Hematopoietic multipotent progenitor cell treated with erythropoietin and hydrocortisone succinate and interleukin-3 and kit ligand, for 4 days (in vitro differentiated cells): ENCODE results near the gene PWWP2B.
"Not testable (repeated sequence)": the region's sequence is repeated elsewhere in the genome, so short reads cannot be mapped to it uniquely, and the experiment has no call there.

ENCODE experiments used
- DNase-seq: peaks from one replicate; pipeline ENCODE4 v3.0.0-alpha.2; 2015

The PWWP2B gene

GRCh38 chr10:132363921-132364593 is 32.9 kb upstream of the PWWP2B start:
- DNase-seq = peak; percentile 32

- no peak for DNase-seq
Measured at GRCh38 chr10:132364594-132364970, 32.4 kb upstream of the PWWP2B start.

GRCh38 chr10:132365102-132365501 is 31.9 kb upstream of the PWWP2B start:
- DNase-seq = peak; percentile 39

GRCh38 chr10:132366006-132366405 is 31.0 kb upstream of the PWWP2B start:
- DNase-seq = no peak

- no peak for DNase-seq
Measured at GRCh38 chr10:132366499-132366898, 30.5 kb upstream of the PWWP2B start.

GRCh38 chr10:132368391-132368790 is 28.6 kb upstream of the PWWP2B start:
- no peak for DNase-seq

DNA sequence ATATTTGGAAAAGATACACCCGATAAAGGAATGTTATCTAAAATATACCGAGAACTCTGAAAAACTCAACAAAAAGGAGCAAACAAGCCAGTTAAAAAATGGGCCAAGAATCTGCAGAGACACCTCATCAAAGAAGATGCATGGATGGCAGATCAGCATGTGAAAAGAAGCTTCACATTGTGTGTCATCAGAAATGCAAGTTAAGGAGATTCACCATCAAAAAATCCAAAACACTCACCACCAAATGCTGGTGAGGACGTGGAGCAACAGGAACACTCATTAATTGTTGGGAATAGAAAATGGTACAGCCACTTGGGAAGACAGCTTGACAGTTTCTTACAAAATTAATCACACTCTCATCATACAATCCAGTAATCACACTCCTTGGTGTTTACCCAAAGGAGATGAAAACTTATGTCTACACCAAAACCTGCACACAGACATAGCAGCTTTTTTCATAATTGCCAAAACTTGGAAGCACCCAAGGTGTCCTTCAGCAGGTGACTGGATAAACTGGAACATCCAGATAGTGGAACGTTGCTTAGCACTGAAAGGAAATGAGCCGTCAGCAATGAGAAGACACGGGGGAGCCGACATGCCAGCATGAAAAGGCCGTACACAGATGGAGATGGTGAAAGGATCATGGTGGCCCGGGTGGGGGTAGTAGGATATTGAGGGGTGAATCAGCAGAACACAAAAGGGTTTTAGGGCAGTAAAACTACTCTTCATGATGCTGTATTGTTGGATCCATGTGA is 27.9 kb upstream of the PWWP2B start:
- DNase-seq = no peak

DNA sequence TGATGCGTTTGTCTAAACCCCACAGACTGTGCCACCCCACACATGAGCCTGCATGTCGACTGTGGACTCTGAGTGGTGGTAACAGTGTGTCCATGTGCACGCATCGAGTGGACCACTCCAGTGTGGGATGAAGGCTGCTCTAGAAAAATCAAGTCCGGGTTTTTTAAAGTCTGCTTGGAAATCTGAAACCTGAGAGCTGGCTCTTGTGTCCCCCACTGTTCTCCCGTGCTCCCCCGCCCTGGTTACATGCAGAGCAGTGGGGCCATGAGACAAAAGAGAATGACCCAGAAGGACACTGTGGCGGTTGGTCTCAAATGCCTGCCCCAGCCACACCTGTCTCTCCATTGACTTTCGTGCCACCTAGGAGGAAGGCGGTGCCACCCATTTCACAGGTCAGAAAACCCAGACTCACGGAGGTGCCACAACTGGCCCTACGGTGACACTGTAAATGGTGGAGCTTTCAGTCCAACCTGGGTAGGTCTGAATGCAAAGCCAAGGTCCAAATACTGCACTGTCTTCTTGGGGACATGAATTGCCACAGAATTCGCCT is 27.3 kb upstream of the PWWP2B start:
- DNase-seq = no peak

DNA sequence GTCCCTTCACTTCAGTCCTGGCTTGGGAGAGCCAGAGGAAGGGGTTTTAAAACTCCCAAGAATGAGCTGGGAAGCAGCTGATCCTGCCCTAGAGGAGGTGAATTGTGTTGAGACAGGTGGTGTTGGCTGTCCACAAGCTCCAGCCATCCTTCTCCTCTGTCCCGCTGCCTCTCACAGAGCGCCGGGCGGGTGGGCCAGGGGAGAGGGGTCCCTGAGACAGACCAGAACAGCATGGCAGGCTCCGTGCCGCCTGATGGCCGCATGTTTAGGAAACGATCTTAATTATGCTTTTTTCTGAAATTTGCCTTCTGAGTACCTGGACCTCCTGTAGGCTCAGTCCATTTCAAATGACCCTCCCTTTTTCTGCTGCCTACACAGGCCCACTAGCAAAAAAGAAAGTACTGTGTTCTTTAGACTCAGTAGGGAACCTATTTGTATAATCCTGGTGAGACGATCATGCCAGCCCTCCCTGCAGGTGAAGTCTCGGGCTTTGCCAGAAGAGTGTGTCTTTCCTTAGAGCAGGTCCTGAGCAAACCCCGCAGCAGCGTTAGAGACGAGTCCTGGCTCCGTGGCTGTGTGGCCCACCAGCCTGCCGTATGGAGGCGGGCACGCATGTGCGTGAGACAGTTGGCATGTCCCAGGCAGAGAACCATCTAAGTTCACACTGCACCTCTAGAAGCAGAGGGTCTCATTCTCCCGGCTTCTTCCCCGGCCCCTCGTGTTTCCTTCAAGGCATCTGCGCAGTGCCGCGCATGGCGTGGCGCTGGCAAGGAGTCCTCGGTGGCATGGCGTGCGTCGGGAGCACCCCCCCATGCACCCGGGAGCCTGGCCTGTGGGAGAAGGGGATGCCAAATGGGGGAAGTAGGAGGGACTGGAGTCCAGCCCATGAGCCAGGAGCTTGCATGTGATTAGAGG is 26.3 kb upstream of the PWWP2B start:
- no peak for DNase-seq

DNA sequence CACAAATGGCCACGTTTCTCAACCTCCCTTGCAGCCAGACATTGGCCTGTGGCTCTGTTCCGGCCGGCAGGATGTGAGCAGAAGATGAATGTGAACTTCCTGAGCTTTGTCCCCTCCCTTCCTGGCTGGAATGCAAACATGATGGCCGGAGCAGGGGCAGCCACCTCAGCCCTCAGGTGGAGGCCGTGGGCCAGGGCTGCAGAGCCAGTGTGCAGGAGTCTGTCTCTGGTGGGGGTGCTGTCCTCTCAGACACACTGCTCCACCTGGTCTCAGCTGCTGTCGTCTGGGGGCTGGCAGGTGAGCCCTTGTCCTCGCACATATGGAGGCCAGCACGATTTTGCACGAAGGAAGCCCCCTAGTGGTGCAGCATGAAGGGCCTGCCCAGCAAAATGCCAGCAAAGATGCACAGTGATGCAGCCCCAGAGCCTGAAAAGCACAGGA is 25.3 kb upstream of the PWWP2B start:
- DNase-seq = peak; percentile 56

DNA sequence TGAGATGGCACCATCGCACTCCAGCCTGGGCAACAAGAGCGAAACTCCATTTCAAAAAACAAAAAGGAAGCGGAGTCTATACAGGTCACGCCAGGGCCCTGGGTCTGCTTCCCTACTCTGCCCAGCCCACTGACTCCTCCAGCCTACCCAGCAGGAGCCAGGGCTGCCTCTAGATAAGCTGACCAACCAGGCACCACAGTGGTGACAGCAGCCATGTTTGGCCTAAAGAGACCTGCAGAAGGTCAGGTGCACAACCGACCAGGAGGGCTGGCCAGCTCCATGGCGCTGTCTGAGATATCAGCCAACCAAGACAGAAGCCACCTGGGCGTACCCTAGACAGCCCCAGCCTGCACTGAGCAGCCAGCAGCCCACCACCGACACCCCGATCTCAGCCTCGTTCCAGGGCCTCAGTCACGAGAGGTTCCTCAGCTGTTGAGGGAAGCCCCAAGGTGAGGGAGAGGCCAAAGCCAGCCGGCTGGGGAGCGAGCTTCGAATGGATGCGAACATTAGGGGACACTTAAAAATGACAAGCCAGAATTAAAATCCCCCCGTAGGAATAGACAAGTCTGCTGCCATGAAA is 24.4 kb upstream of the PWWP2B start:
- no peak for DNase-seq

DNA sequence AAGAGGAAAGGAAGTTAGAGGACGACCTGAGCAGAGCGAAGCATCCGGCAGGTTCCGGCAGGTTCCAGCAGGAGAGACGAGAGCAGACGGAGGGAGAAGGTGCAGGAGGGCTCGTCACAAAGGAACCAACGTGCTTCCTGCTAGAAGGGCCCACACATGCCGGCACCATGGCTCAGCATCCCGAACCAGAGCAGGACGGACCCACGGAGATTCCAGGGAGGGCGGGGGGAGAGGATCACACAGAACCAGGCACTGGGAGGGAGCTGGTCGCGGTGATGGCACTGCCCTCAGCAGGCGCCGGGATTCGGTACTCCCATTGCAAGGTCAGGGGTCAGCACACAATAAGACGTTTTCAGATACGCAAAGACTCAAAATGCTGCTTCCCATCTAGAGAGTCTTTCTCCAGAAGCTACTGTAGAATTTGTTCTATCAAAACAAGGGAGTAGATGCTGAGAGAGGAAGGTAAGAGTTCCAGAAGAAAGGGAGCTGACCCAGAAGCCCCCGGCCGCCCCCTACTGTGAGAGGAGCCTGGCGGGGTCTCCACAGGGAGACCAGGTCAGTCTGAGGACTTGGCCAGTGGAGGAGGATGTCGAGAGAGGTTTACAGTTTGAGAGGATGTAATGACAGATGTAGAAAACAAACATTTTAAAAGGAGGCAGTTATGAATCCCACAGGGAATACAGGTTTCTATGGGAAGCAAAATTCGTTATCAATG is 23.6 kb upstream of the PWWP2B start:
- DNase-seq = no peak

GRCh38 chr10:132374176-132374575 is 22.8 kb upstream of the PWWP2B start:
- DNase-seq = no peak

- no peak for DNase-seq
Measured at GRCh38 chr10:132374612-132375011, 22.4 kb upstream of the PWWP2B start.

DNA sequence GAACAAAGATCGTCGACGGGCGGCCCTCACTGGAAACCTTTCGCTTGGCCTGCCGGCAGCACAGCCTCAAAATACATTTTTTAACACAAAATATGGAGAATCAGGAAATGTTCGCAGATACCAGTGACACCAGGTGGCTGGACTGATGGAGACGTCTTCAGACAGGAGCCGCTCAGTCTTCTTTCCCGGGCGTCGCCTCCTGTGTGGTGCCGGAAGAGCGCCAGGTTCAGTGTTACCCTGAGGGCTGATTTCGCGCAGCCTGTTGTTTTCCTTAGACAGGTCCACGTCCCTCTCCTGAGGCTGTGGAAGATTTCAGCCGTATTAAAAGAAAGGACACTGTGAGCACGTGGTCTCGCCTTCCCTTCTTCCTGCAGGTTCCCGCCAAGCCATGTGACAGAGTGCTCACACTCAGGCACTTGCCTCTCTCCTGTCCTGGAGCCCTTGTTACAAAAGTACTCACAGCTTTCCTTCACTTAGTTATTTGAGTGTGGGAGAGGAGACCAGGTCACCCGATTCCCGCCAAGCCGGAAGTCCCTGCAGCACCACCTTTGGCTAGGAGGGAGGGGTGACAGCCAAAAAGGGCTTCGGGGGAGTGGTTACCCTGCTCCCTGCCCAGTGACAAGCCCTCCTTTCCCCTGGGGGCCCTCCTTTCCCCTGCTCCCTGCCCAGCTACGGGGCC is 21.7 kb upstream of the PWWP2B start:
- no peak for DNase-seq

DNA sequence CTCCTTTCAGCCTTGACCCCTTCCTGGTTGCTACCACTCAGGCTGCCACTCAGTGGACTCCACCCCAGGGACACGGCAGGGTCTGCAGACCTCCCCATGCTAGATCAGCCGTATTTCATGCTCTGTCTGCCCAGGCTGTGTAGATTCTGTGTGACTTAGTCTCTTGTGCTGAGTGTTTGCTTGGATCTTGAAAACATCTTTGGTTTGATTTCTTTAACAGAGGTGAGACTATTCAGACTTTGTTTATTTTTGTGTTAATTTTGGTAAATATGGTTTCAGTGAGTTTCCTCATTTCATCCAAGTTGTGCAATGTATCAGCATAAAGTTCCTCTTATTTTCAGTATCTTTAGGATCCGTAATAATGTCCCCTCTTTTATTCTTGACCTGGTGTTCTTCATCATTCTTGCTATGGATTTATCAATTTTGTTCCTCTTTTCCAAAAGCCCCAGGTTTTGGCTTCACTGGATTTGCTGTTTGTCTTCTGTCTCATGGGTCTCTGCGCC is 21.2 kb upstream of the PWWP2B start:
- DNase-seq = no peak

- no peak for DNase-seq
Measured at GRCh38 chr10:132376394-132376851, 20.6 kb upstream of the PWWP2B start.

GRCh38 chr10:132377326-132377725 is 19.7 kb upstream of the PWWP2B start:
- DNase-seq = no peak

DNA sequence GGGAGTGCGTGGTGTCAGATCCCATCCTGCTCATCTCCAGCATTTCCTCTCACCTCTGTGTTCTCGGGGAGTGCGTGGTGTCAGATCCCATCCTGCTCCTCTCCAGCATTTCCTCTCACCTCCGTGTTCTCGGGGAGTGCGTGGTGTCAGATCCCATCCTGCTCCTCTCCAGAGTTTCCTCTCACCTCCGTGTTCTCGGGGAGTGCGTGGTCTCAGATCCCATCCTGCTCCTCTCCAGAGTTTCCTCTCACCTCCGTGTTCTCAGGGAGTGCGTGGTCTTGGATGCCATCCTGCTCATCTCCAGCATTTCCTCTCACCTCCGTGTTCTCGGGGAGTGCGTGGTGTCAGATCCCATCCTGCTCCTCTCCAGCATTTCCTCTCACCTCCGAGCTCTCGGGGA is 18.0 kb upstream of the PWWP2B start:
- not testable (repeated sequence) for DNase-seq

DNA sequence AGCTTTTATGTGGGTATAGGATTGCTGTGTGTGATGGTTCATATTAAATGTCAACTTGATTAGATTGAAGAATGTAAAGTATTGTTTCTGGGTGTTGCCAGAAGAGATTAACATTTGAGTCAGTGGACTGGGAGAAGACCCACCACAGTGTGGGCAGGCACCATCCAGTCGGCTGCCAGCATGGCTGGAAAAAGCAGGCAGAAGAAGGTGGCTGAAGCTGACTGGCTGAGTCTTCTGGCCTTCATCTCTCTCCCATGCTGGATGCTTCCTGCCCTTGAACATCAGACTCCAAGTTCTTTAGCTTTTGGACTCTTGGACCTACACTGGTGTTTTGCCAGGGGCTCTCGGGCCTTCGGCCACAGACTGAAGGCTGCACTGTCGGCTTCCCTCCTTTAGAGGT is 16.0 kb upstream of the PWWP2B start:
- not testable (repeated sequence) for DNase-seq

- DNase-seq = peak; percentile 79
Measured at GRCh38 chr10:132381741-132382140, 15.3 kb upstream of the PWWP2B start.
